AG09309 (cell line): Measurements from ENCODE around the gene SLC12A9.

ENCODE experiments used
- DNase-seq: peaks from one replicate; pipeline ENCODE4 v3.0.0-alpha.2; 2010; ENCODE audit warnings: low read depth
- H3K4me3 ChIP-seq: 2 replicates; pipeline ENCODE4 v1.5.1; 2011; ENCODE audit warnings: mild to moderate bottlenecking, low read depth, low read length, moderate library complexity; ENCODE audit not compliant: control insufficient read depth
- CTCF ChIP-seq: IDR thresholded peaks from 2 replicates; pipeline ENCODE4 v1.5.1; 2011; ENCODE audit warnings: mild to moderate bottlenecking, low read depth, low read length, inconsistent platforms; ENCODE audit not compliant: insufficient read depth, control insufficient read depth; ENCODE audit errors: missing control alignments

Gene SLC12A9

GRCh38 chr7:100835903-100836811, 16.4 kb upstream of the SLC12A9 start:
- no peak overlapping the region for H3K4me3 ChIP-seq
- DNase-seq: no peak
- no peak for TF ChIP-seq CTCF

GRCh38 chr7:100836812-100837098, 15.8 kb upstream of the SLC12A9 start:
- no peak for DNase-seq
- no peak overlapping the region for H3K4me3 ChIP-seq
- TF ChIP-seq CTCF: no peak

GRCh38 chr7:100837099-100837836, 15.2 kb upstream of the SLC12A9 start:
- H3K4me3 ChIP-seq: peak overlapping the region; percentile 34
- peak; percentile 61 for DNase-seq
- TF ChIP-seq CTCF: no peak

GRCh38 chr7:100839361-100839760, 13.2 kb upstream of the SLC12A9 start:
- TF ChIP-seq CTCF: no peak
- no peak overlapping the region for H3K4me3 ChIP-seq
- DNase-seq: no peak

- no peak overlapping the region for H3K4me3 ChIP-seq
- no peak for DNase-seq
- no peak for TF ChIP-seq CTCF
Observed at GRCh38 chr7:100840470-100841100, 11.9 kb upstream of the SLC12A9 start.

GRCh38 chr7:100847360-100847759, 5.2 kb upstream of the SLC12A9 start:
- no peak for DNase-seq
- H3K4me3 ChIP-seq: no peak overlapping the region
- TF ChIP-seq CTCF: no peak
